Measurements from ENCODE around the gene PRKCB. TPM values are rescaled to one million over a fixed set of nuclear protein-coding genes. Genes with fewer than 3 reads are reported as not detected.

The PRKCB gene
- total RNA-seq, 4 donors from 2014 or later = 7.0 to 88.3 (median 15.9) TPM

DNA sequence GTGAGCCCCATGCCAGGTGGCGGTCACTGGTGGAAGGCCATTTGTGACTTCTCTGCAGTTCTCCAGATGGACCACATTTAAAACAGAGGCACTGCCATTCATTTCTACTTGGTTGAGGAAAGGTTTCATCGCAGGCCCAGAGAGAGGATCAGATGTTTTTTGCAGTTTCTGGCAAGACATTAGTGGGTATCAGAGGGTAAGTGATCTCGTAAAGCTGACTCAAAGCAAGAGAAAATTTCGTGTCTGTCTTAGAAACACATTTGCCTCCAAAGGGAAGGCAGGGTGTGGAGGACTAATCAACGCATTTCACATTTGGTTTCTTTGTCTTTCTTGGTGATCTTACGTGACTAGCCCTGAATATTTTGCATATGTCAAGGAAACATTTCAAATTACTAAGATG lies 81.8 kb downstream of the PRKCB start:
- no peaks in the 10 kb centered on the region for H3K9me3 ChIP-seq
- no peak overlapping the region for H3K4me3 ChIP-seq
- H3K27me3 ChIP-seq = no peaks in the 10 kb centered on the region
- no peak for DNase-seq
- no peak overlapping the region for H3K27ac ChIP-seq
- no peaks in the 10 kb centered on the region for H3K4me1 ChIP-seq
- TF ChIP-seq CTCF (IDR thresholded peaks at IDR 0.05) = no peak
- no peak for TF ChIP-seq POLR2A (IDR thresholded peaks at IDR 0.05)
- H3K36me3 ChIP-seq = no peaks in the 10 kb centered on the region

DNA sequence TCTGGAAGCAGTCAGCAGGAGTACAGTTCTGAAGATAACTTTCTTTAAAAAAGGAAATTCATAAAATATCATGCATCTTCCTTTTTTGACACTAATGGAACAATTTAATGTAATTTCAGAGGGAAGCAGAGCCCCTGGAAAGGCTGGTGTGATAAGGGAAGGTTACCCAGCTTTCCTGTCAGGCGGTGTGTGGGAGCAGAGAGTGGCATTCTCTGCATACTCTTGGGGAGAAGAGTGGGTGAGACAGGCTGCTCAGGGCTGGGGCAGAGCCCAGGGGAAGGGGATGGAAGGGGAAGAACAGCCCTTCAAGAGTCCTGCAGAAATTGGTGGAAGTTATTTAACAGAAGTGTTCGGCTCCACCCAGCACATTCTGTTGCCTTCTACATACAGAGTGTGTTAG lies 84.7 kb downstream of the PRKCB start:
- Histone ChIP-seq H3K27ac (no peak overlapping the region), H3K27me3 (no peaks in the 10 kb centered on the region), H3K36me3 (no peaks in the 10 kb centered on the region), H3K9me3 (no peaks in the 10 kb centered on the region), H3K4me3 (no peak overlapping the region), H3K4me1 (no peaks in the 10 kb centered on the region)
- no peak for TF ChIP-seq CTCF (IDR thresholded peaks at IDR 0.05)
- no peak for DNase-seq

DNA sequence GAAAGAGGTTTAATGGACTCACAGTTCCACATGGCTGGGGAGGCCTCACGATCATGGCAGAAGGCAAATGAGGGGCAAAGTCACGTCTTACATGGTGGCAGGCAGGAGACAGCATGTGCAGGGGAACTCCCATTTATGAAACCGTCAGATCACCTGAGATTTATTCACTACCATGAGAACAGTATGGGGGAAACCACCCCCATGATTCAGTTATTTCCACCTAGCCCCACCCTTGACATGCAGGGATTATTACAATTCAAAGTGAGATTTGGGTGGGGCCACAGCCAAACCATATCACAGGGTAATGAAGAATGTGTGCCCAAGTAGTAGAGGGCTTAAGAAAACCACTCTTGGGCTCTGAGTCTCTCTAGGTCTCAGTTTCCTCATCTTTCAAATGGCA lies 85.1 kb downstream of the PRKCB start:
- Histone ChIP-seq H3K27ac (no peak overlapping the region), H3K4me1 (no peaks in the 10 kb centered on the region), H3K36me3 (no peaks in the 10 kb centered on the region), H3K4me3 (no peak overlapping the region), H3K27me3 (no peaks in the 10 kb centered on the region), H3K9me3 (no peaks in the 10 kb centered on the region)
- TF ChIP-seq CTCF (IDR thresholded peaks at IDR 0.05) (no peak), POLR2A (IDR thresholded peaks at IDR 0.05) (no peak)
- no peak for DNase-seq

GRCh38 chr16:23922406-23922805 lies 86.6 kb downstream of the PRKCB start:
- no peaks in the 10 kb centered on the region for H3K9me3 ChIP-seq
- DNase-seq = no peak
- no peaks in the 10 kb centered on the region for H3K27me3 ChIP-seq
- no peaks in the 10 kb centered on the region for H3K36me3 ChIP-seq
- H3K4me1 ChIP-seq = no peaks in the 10 kb centered on the region
- TF ChIP-seq POLR2A (IDR thresholded peaks at IDR 0.05) (no peak), CTCF (IDR thresholded peaks at IDR 0.05) (no peak)
- H3K27ac ChIP-seq = no peak overlapping the region
- no peak overlapping the region for H3K4me3 ChIP-seq

DNA sequence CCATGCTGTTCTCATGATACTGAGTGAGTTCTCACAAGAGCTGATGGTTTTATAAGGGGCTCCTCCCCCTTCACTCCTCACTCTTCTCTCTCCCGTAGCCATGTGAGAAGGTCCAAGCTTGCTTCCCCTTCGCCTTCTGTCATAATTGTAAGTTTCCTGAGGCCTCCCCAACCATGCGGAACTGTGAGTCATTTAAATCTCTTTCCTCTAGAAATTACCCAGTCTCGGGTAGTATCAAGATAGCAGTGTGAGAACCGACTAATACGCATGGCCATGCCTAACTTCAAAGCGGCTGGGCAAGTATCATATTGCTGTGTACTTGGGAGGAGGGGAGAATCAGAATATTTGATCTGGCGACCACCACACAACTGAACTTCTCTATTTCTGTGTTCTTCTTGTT lies 88.3 kb downstream of the PRKCB start:
- TF ChIP-seq CTCF (IDR thresholded peaks at IDR 0.05) (no peak), POLR2A (IDR thresholded peaks at IDR 0.05) (no peak)
- H3K27me3 ChIP-seq = no peaks in the 10 kb centered on the region
- H3K4me3 ChIP-seq = no peak overlapping the region
- no peaks in the 10 kb centered on the region for H3K36me3 ChIP-seq
- H3K27ac ChIP-seq = no peak overlapping the region
- DNase-seq = no peak
- H3K4me1 ChIP-seq = no peaks in the 10 kb centered on the region
- no peaks in the 10 kb centered on the region for H3K9me3 ChIP-seq

GRCh38 chr16:23927796-23928195 lies 92.0 kb downstream of the PRKCB start:
- Histone ChIP-seq H3K36me3 (no peaks in the 10 kb centered on the region), H3K9me3 (no peaks in the 10 kb centered on the region)
- TF ChIP-seq CTCF (IDR thresholded peaks at IDR 0.05) = no peak
- no peak for TF ChIP-seq POLR2A (IDR thresholded peaks at IDR 0.05)

More at GRCh38 chr16:23927796-23928195, 92.0 kb downstream of the PRKCB start:
- H3K4me3 ChIP-seq = no peak overlapping the region
- H3K27me3 ChIP-seq = no peaks in the 10 kb centered on the region
- DNase-seq = no peak
- no peaks in the 10 kb centered on the region for H3K4me1 ChIP-seq
- no peak overlapping the region for H3K27ac ChIP-seq
